AG08396 (cell line): Measurements from ENCODE around the gene ZBTB16.

ENCODE experiments used
- DNase-seq: peaks from one replicate; pipeline ENCODE4 v3.0.0; 2012; ENCODE audit warnings: low spot score, mixed read lengths

ZBTB16 gene

DNA sequence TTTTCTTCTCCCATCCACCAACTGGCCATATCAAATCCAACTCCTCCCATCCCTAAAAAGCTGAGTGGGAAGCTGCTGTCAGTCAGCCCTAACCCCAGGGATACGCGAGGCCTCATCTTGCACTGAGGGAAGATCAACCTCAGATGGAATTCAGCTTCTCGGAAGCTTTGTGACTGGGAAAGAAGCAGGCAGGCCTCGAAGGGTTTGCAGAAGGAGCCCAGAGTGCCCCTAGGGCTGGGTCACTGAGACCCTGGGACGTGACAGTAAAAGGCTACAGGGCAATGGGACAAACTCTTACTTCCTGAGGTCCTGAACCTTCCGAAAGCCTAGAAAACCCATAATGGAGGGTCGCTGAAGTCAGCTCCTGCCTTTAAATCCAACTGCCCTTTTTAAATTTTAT is 202.3 kb downstream of the ZBTB16 start:
- no peak for DNase-seq

DNA sequence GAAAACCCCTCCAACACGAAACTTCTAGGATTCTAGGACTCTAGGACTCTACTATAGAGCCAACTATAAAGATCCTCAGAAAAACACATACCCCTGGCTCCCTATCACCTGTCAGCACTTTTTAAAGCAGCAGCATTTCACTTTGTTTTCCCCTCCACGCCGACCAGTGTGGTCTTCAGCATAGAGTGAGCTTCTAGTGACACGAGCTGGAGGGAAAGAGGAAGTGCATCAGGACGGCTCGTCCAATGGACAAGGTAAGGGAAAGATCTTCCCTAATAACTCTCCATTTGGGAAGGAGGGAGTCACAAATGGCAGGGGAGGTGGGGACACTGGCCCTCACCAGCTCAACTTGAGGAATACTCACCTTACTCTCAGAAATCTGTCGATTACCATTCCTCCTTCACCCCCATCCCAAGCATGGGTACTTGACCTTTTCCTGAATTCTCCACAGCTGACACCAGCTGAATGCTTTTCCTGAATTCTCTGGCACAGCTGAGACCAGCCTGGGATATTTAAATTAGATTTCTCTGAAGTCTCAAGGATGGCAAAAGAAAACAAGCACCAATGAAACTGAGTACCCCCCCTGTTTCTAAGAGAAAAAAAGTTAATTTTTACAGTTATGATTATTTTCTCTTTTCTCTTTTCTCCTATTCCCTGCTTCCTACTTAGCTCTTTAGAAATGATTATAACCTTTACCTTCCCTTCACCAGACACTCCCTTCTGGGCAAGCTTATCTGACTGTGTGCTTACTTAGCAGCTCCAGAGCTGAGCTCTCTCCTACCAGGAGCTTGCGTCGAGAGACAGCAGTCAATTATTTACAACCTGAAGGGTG is 203.4 kb downstream of the ZBTB16 start:
- DNase-seq: peak; percentile 69

DNA sequence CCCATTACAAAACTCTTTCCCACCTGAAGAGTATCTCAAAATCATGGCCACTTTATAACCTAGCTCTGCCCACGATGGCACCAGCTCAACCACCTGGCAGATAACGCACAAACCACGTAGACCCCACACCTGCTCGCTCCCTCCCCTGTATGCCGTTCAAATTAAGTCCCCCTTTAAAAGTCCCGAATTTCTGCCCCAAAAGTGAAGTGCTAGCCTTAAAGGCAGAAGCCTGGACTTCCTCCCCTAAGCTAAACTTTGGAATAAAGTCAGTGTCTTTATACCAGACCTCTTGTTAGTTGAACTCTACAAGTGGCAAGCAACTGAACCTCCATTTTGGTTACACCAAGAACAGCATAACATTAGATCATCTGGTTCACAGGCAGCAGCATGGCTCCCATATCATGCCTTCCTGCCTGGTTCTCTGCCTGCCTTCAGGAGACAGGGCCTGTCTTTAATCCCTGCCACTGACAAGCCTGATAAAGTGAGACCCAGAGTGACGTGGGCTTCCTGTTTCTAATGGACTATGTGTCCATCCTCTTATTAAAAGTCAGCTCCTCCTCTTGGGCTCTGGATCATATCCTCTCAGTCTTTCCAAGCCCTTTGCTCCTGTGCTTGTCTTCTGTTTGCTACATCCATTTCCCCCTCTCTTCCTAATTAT is 204.1 kb downstream of the ZBTB16 start:
- no peak for DNase-seq

DNA sequence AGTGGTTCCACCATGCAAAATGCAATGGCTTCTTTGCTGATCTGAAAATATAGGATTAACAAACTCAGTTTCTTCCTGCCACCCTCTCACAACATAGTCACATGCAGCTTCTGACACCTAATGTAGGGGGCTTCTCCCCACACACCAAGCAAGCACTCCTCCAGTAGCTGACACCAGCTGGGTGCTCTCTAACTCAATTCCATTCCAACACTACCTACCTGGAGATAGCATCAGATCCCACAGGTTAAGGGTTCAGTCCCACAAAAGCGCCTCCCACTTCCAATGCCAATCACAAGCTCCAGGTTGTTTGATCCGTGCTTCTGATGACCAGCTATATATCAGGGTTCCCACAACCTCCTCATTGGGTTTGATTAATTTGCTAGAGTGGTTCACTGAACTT is 204.9 kb downstream of the ZBTB16 start:
- DNase-seq: no peak

DNA sequence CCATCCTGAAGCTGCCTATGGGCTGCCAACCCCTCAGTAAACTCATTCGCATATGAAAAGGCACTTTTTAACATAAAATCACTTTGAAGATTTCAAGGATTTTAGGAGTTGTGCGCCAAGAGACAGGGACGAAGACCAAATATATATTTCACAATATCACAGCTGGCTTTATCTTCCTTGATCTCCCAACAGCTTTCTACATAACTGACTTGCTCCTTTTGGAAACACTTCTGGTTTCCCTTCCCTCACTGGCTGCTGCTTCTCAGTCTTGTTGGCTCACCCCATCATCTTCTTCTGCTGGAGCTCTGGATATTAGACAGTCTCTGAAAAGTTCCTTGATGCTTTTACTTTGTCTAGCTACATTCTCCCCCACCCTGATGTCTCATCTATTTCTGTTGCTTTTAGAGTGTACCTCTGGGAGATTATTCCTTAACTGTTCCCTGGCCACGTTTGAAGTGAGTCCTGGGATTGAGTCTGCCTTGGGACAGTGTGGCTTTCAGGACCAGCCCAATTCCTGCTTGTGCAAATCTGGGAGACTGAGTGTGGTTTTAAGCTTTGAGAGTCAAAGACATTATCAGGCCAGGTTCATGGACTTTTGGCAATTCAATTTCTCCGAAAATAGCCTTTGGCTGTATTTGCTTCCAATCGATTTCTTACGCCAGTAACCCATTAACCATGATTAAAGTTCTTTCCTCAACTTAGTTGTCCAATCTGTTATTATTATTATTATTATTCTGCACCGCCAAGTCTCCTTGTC is 205.8 kb downstream of the ZBTB16 start:
- no peak for DNase-seq

DNA sequence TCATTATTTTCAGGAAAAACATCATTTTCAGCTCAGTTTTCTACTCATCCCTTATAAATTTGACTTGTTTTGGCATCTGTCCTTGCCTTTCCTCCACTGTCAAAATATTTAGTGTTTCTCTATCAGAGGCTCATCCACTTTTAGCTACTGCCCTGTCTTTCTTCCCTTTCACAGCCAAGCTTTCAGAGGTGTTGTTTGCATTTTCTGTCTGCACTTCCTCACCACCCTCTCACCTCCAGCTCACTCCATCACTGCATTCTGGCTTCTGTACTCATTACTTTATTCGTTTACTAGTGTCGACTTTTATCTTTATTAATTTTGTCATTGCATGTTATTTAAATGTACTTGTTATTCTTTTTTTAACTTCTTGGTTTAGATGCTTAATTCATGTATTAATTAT is 210.0 kb downstream of the ZBTB16 start:
- no peak for DNase-seq

DNA sequence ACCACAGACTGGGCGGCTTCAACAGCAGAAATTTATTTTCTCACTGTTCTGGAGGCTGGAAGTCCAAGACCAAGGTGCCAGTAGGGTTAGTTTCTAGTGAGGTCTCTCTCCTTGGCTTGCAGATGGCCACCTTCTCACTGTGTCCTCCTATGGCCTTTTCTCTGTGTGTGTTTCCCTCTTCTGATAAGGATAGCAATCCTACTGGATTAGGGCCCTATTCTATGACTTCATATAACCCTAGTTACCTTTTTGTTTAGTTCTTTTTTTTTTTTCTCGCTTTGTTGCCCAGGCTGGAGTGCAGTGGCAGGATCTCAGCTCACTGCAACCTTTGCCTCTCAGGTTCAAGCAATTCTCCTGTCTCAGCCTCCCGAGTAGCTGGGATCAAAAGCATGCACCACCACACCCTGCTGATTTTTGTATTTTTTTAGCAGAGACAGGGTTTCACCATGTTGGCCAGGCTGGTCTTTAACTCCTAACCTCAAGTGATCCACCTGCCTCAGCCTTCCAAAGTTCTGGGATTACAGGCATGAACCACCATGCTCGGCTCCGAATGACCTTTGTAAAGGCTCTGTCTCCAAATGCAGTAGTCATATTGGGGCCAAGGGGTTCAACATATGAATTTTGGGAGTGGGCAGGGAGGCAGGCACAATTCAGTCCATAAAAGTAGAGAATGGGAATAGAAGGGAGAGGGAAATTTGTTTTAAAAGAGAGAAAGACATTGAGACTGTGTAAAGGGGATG is 211.2 kb downstream of the ZBTB16 start:
- DNase-seq: no peak

DNA sequence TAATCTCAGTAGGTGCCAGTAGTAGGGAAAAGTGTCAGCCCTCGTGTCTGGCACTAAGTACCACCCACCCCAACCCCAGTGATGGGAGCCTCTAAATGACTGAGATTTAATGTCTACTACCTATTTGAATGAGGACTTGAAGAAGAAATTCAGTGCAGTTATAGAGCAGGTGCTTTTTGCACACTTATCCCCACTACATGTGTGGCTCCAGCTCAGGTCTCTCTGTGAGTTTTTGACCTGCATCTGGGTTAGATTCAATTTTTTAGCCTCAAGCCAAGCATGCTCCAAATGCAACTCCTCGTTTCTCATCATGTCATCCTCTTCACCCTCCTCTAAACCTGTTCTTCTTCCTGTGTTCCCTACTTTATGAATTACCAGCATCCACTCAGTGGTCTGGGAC is 211.8 kb downstream of the ZBTB16 start:
- no peak for DNase-seq

DNA sequence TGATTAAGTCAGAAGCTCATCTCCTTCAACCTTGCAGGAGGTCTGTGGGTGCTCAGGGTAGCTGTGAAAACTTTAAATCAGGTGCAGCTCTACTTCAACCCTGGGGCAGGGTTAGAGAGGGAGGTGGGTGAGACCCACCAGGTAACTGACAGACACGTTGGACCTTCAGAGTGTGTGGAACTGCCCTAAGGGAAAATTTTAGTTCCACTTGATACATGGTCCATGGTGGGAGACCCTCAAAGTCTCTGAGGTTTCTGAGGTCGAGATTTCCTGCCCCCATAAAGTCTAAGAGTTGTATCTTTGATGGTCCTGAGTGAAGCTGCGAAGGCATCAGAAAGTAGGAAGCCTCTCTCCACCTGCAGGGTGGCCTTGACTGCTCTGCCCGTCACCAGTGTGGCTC is 212.8 kb downstream of the ZBTB16 start:
- no peak for DNase-seq

DNA sequence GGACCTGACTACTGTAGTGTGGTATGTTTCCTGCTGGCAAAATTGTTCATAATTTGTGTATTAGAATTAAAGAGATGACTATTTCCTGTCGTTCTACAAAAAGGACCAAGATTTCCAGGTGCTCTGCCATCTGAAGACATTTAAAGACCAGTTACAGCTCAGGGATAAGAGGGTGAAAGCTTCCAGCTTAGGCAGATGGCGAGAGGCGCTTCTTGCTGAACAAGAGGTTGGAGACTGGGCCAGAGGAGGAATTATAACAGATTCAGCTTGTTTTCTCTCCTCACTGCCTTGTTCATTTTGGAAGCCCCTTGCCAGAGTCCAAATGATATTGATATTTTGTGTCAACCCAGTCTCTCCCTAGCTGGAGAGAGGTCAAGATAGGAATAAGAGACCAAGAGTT is 213.6 kb downstream of the ZBTB16 start:
- DNase-seq: no peak

DNA sequence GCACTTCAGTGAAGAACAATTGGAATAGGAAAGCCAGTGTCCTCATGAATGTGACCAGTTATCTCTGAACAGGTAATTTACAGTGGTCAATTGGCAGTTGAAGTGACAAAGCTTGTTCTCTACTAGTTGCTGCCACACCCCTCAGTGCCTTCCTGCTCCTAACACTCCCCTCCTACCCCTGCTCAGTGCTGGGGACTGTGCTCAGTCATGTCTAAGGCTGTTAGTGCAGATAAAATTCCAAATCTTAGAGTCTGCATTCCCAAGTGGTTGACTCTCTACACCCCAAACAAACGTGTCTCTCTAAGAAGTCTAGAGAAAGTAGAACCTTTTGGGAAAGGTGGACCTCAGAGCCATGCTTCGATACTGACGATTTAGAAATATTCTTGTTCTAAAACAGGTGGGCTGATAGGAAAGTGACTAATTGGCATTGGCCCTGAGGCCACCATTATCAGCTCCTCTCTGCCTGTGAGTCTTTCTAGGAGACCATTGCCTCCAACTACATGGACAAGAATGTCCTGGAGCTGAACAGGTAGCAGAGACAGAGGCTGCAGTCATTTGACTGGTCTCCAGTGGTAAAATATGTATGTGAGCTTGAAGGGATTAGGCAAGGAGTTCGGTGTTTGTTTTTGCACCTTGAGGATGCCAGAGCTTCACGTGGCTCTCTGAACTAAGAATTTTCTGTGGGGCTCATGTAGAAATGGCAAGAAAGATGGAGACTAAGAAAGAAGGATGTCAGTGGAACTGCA is 214.6 kb downstream of the ZBTB16 start:
- DNase-seq: no peak

DNA sequence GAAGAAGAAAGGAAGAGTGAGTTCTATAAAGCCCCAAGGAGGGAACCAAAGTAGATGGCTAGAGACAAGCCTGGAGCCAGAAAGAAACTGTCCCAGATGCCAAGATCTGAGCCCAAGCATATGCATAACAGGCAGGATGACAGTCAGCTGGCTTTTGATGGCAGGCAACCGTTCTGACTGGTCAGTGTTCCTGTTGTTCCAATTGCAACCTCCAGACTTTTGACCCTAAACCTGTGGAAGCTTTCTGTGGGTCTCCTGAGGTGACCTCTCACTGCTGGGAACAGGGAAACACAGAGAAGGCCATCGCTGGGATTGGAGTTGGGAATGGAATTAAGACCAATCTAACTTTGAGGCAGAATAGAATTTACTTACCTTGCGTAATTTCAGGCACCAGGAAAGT is 215.1 kb downstream of the ZBTB16 start:
- DNase-seq: no peak

DNA sequence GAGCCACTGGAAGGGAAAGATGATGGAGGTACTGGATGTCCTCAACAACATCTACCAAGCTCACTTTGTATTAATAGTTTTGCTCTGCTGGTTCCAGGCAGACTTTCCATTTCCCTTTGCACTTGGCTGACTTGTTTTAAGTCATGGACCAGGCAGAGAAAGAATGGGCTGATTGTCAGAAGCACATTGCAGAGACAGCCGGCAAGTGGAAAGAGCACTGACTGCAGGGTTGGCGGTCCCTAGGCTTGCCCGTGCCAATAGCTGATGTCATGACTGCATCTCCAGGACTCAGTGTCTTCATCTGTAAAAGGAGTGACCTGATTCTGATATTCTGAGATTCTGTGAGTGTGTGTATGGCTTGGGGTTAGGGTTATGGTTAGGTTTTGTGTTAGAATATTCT is 215.8 kb downstream of the ZBTB16 start:
- no peak for DNase-seq

DNA sequence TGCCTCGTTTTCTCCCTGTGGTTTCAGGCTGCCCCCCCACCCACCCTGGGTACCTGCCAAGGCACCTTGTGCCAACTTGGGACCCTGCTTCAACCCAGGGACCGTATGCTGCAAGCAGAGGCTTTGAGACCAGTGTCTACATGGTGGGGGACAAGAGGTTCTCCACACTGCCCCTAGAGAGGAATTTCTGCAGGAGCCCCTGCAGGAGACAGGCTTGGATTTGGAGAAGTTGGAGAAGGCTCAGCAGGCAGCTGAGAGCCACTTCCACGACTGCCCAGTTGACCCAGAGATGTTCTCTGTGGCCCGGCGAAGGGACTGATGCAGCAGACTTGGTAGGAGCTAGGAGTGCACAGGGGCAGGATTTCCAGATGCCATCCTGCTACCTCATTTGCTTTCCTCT is 216.6 kb downstream of the ZBTB16 start:
- DNase-seq: no peak

DNA sequence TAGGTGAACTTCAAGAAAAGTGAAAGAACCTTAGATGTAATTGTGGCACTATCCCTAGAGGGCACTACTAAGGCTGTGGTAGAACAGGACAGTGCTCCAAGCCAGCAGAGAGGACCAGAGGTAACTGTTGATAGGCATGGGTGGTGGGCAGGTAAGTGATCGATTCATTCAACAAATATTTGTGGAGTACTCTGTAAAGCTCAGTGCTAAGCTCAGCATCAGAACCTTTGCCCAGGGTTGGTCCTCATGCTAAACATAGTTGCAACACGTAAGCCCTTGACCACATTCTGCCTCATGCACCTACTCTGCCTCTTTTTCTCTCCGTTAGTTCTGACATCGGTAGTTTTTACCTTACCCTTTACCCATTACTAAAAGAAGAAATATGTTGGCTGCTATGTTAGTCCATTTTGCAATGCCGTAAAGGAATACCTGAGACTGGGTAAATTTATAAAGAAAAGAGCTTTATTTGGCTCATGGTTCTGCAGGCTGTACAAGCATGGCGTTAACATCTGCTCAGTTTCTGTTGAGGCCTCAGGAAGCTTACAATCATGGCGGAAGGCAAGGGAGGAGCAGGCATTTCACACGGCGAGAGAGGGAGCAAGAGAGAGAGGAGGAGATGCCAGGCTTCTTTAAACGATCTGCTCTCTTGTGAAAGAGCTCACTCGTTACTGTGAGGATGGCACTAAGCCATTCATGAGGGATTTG is 218.3 kb downstream of the ZBTB16 start:
- DNase-seq: no peak

DNA sequence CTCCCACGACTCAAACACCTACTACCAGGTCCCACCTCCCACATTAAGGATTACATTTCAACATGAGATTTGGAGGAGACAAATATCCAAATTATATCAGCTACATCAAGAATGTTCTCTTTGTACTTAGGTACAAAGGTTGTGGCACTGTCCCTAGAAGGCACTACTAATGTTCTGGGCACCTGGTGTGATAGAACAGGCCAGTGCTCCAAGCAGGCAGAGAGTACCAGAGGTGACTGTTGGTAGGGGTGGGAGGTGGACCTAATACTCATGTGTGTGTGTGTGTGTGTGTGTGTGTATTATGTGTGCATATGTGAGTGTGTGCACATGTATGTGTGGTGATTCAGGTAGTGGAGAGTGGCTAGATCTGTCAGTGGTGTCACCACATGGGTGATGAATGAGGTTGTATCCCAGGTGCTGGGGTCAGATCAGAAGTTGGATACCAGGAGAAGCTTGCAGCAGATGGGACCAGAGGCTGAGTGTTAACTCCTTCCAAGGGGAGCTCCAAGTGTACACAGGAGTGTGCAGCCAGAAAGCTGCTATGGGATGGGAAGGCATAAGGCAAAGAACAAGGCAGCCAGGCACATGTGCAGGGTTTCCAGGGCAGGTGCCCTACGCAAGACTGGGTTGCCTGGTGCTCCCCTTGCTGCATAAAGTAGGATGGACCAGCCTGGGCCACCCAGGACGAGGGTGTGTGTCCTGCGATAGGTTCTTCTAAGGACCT is 219.0 kb downstream of the ZBTB16 start:
- no peak for DNase-seq

DNA sequence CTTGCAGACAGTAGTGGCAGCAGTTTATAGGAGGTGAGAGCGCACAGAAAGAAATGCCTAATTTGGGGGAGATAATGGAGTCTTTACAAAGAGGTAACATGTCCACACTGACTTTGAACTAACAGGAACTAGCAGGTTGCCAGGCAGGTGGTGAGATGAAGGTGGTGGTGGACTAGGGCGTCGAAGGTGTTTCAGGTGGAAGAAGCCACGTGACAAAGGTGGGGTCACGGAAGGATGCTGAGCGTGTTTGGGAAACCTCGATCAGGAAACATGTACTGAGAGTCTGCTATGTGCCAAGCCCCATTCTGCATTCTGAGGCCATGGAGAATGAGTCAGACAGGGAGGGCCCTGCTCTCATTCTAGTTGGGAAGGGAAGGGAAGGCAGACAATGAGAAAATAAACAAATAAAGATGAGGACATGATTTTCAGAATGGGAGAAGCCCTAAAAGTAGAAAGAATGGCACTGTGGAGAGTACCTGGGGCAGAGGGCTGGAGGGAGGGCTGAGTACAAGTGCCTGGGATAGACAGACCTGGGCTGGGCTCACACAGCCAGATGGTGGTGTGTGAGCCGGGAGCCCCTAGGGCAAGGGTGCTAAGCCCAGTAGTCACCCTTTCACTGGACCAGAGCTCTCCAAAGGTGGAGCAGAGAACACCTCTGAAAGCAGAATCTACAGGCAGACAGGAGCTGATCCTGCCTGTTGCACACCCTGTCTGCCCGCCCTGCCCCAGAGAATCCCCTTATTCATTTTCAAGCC is 220.5 kb downstream of the ZBTB16 start:
- DNase-seq: peak; percentile 70

DNA sequence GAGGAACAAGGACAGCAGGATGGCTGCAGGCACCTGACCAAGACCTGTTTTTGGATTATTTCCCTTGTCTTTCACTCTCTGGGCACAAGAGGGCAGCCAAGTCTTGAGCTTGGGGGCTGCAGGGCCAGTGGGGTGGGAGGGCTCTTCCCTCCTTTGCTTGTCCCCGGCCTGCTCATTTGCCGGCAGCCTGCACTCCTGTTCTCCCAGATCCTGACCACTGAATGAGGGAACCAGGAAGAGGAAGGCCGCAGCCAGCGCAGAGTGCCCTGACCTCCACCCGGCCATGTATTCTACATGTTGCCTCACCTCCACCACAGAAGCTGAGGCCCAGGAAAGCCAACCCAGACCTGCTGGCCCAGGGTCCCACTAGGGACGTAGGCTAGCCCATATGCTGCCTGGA is 221.2 kb downstream of the ZBTB16 start:
- peak; percentile 86 for DNase-seq

DNA sequence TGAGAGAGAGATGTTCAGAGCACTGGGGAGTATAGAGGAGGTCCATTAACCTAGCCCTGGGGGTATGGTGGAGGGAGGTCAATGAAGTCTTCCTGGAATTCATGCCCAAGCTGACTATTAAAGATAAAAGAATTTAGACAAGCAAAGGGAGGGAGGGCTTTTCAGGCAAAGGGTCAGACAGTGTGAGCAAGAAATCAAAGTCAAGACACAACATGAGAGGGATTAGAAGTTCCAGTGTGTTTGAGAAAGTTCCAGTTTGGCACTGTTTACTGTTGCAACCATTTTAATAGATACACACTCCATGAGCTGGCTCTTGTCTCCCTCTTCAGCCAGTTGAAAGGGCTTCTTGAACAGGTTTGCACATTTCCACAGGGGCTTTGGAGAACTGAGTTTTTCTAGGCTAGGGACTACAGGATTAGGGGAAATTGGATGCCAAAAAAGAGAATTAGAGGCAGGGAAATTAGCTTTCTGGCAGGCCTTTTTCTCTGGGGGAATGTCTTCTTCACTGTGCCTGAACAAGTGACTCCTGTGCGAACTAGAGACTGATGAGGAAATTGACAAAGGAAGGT is 222.0 kb downstream of the ZBTB16 start:
- DNase-seq: no peak
